GM23338 (cell line): Measurements from ENCODE around the gene KRTAP10-9. TPM values are rescaled to one million over a fixed set of nuclear protein-coding genes. Genes with fewer than 3 reads are reported as not detected.

Experiments
- ATAC-seq: fragments of 200-7000 bp; cut with Tn5 transposase; 3 replicates; pipeline ENCODE4 v1.9.1; 2020
- DNase-seq: peaks from one replicate; pipeline ENCODE4 v3.0.0-alpha.2; 2015; ENCODE audit warnings: low spot score
- H2AFZ ChIP-seq: fragments of 200-600 bp; sonication (generic); 2 replicates; pipeline ENCODE4 v1.8.0; 2016; ENCODE audit warnings: antibody characterized with exemption, mild to moderate bottlenecking, moderate library complexity
- H3F3A ChIP-seq: fragments of 200-600 bp; sonication (generic); replicated peaks from 2 replicates; pipeline ENCODE4 v1.8.0; 2017; ENCODE audit warnings: antibody characterized with exemption, mixed run types, low read depth
- H3K27ac ChIP-seq: fragments of 200-600 bp; sonication (generic); 2 replicates; pipeline ENCODE4 v1.6.1; 2016; ENCODE audit warnings: low read depth
- H3K27me3 ChIP-seq: fragments of 200-600 bp; sonication (generic); 2 replicates; pipeline ENCODE4 v1.8.0; 2016; ENCODE audit warnings: mild to moderate bottlenecking, mixed run types, moderate library complexity; ENCODE audit not compliant: insufficient read depth
- H3K36me3 ChIP-seq: fragments of 200-600 bp; sonication (generic); 2 replicates; pipeline ENCODE4 v1.8.0; 2016; ENCODE audit warnings: mild to moderate bottlenecking; ENCODE audit not compliant: insufficient read depth
- H3K4me1 ChIP-seq: fragments of 200-600 bp; sonication (generic); 2 replicates; pipeline ENCODE4 v1.8.0; 2016; ENCODE audit warnings: mild to moderate bottlenecking, moderate library complexity; ENCODE audit not compliant: insufficient read depth
- H3K4me2 ChIP-seq: fragments of 200-600 bp; sonication (generic); 2 replicates; pipeline ENCODE4 v1.7.1; 2017; ENCODE audit warnings: mixed run types
- H3K4me3 ChIP-seq: fragments of 200-600 bp; sonication (generic); 2 replicates; pipeline ENCODE4 v1.6.1; 2016; ENCODE audit warnings: mixed run types
- H3K79me2 ChIP-seq: fragments of 200-600 bp; sonication (generic); replicated peaks from 2 replicates; pipeline ENCODE4 v1.8.0; 2017; ENCODE audit warnings: mild to moderate bottlenecking; ENCODE audit not compliant: insufficient read depth
- H3K9me2 ChIP-seq: fragments of 200-600 bp; sonication (generic); 2 replicates; pipeline ENCODE4 v1.8.0; 2017; ENCODE audit not compliant: insufficient read depth
- H4K20me1 ChIP-seq: fragments of 200-600 bp; sonication (generic); replicated peaks from 2 replicates; pipeline ENCODE4 v1.8.0; 2017; ENCODE audit warnings: mild to moderate bottlenecking; ENCODE audit not compliant: insufficient read depth
- H3K27ac Mint-ChIP-seq: 2 replicates; pipeline ENCODE4 v1.8.0; 2020; ENCODE audit warnings: inconsistent platforms, mild to moderate bottlenecking, moderate library complexity, mixed read lengths
- H3K27me3 Mint-ChIP-seq: 3 replicates; pipeline ENCODE4 v1.8.0; 2022; ENCODE audit warnings: low read depth, mild to moderate bottlenecking, moderate library complexity, mixed read lengths, inconsistent platforms; ENCODE audit not compliant: insufficient read depth, poor library complexity
- H3K36me3 Mint-ChIP-seq: 3 replicates; pipeline ENCODE4 v1.8.0; 2021; ENCODE audit warnings: low read depth, mild to moderate bottlenecking, inconsistent platforms, moderate library complexity, mixed read lengths
- H3K4me1 Mint-ChIP-seq: 3 replicates; pipeline ENCODE4 v1.8.0; 2020; ENCODE audit warnings: mild to moderate bottlenecking, inconsistent platforms, mixed read lengths
- H3K4me3 Mint-ChIP-seq: 3 replicates; pipeline ENCODE4 v1.8.0; 2021; ENCODE audit warnings: moderate library complexity, mild to moderate bottlenecking, inconsistent platforms, mixed read lengths
- H3K9me3 Mint-ChIP-seq: 3 replicates; pipeline ENCODE4 v1.8.0; 2020; ENCODE audit warnings: moderate library complexity, mild to moderate bottlenecking, inconsistent platforms, mixed read lengths
- CREB1 ChIP-seq: fragments of 250-450 bp; sonication (Bioruptor Pico); IDR thresholded peaks from 2 replicates; pipeline ENCODE4 v1.5.0; 2020; ENCODE audit warnings: low read depth, mild to moderate bottlenecking, moderate library complexity
- CTCF ChIP-seq, 2 experiments: fragments of 200-600 bp in 1 of 2; sonication (generic) in 1 of 2; conservative IDR thresholded peaks; 2 replicates each; pipeline versions ENCODE4 v1.5.1 to v1.6.1; 2016 to 2017; ENCODE audit warnings: antibody characterized with exemption in 2 of 2, low read depth in 2 of 2, mild to moderate bottlenecking in 2 of 2, moderate library complexity in 1 of 2
- EZH2phosphoT487 ChIP-seq: fragments of 200-600 bp; sonication (generic); IDR thresholded peaks from one replicate; pipeline ENCODE4 v1.8.1; 2018; ENCODE audit warnings: antibody characterized with exemption; ENCODE audit not compliant: unreplicated experiment
- STAT1 ChIP-seq: IDR thresholded peaks from one replicate; pipeline ENCODE4 v1.6.1; 2016; ENCODE audit warnings: antibody characterized with exemption; ENCODE audit not compliant: unreplicated experiment
- ZNF331 ChIP-seq: fragments of 250-450 bp; sonication (Bioruptor Pico); IDR thresholded peaks from 2 replicates; pipeline ENCODE4 v1.5.0; 2020; ENCODE audit warnings: low read depth, mild to moderate bottlenecking, moderate library complexity
- polyA plus RNA-seq: library from polyadenylated mRNA; unstranded; fragments of >200 nt; fragmentation: Nextera tagmentation; extraction: Ambion mirVana; gene quantifications from 2 replicates; pipeline ENCODE4 v1.2.1, GENCODE V29; 2016
- total RNA-seq: library from RNA; depleted of rRNA; stranded (reverse); fragments of >200 nt; shearing (Covaris generic); gene quantifications from 2 replicates; pipeline ENCODE4 v1.2.3, GENCODE V29; 2014
- TF ChIP-seq, protein P1 (sequence below): fragments of 250-450 bp; sonication (Bioruptor Pico); IDR thresholded peaks from 2 replicates; pipeline ENCODE4 v1.5.0; 2020; ENCODE audit warnings: mild to moderate bottlenecking, moderate library complexity

KRTAP10-9 gene
- total and polyA plus RNA-seq, 2 experiments from 2014 or later: not detected

- H3K4me2 ChIP-seq: no peak overlapping the region
- H3K27ac ChIP-seq: no peak overlapping the region
- no peaks in the 10 kb centered on the region for H3K79me2 ChIP-seq
- no peak overlapping the region for H3K4me3 ChIP-seq
- H2AFZ ChIP-seq: no peak overlapping the region
- peaks cover 9% of the 10 kb centered on the region; the same call in 2 of the 3 replicates for H3K36me3 Mint-ChIP-seq
- no peaks in the 10 kb centered on the region for H3K36me3 ChIP-seq
- no peaks in the 10 kb centered on the region; the same call in 1 of the 3 replicates for H3K4me1 Mint-ChIP-seq
- 0 out of 2 replicates have a peak, but pooled peaks cover 1% of the 10 kb centered on the region for H3K4me1 ChIP-seq
- H4K20me1 ChIP-seq: no peaks in the 10 kb centered on the region
- H3K4me3 Mint-ChIP-seq: no peak overlapping the region
- DNase-seq (peak; percentile 47), ATAC-seq (peak; percentile 32; the same call in 2 of the 3 replicates)
- H3K27me3 Mint-ChIP-seq: peaks cover 14% of the 10 kb centered on the region
- H3K9me2 ChIP-seq: no peaks in the 10 kb centered on the region
- H3K9me3 Mint-ChIP-seq: peaks cover 18% of the 10 kb centered on the region
- no peaks in the 10 kb centered on the region for H3K27me3 ChIP-seq
- TF ChIP-seq EZH2phosphoT487 (no peak), ZNF331 (no peak), STAT1 (no peak), CREB1 (no peak), CTCF (conservative IDR thresholded peaks at IDR 0.05; ENCODE audit: low read depth in 2 of 2) (no peak)
- TF ChIP-seq, protein P1, sequence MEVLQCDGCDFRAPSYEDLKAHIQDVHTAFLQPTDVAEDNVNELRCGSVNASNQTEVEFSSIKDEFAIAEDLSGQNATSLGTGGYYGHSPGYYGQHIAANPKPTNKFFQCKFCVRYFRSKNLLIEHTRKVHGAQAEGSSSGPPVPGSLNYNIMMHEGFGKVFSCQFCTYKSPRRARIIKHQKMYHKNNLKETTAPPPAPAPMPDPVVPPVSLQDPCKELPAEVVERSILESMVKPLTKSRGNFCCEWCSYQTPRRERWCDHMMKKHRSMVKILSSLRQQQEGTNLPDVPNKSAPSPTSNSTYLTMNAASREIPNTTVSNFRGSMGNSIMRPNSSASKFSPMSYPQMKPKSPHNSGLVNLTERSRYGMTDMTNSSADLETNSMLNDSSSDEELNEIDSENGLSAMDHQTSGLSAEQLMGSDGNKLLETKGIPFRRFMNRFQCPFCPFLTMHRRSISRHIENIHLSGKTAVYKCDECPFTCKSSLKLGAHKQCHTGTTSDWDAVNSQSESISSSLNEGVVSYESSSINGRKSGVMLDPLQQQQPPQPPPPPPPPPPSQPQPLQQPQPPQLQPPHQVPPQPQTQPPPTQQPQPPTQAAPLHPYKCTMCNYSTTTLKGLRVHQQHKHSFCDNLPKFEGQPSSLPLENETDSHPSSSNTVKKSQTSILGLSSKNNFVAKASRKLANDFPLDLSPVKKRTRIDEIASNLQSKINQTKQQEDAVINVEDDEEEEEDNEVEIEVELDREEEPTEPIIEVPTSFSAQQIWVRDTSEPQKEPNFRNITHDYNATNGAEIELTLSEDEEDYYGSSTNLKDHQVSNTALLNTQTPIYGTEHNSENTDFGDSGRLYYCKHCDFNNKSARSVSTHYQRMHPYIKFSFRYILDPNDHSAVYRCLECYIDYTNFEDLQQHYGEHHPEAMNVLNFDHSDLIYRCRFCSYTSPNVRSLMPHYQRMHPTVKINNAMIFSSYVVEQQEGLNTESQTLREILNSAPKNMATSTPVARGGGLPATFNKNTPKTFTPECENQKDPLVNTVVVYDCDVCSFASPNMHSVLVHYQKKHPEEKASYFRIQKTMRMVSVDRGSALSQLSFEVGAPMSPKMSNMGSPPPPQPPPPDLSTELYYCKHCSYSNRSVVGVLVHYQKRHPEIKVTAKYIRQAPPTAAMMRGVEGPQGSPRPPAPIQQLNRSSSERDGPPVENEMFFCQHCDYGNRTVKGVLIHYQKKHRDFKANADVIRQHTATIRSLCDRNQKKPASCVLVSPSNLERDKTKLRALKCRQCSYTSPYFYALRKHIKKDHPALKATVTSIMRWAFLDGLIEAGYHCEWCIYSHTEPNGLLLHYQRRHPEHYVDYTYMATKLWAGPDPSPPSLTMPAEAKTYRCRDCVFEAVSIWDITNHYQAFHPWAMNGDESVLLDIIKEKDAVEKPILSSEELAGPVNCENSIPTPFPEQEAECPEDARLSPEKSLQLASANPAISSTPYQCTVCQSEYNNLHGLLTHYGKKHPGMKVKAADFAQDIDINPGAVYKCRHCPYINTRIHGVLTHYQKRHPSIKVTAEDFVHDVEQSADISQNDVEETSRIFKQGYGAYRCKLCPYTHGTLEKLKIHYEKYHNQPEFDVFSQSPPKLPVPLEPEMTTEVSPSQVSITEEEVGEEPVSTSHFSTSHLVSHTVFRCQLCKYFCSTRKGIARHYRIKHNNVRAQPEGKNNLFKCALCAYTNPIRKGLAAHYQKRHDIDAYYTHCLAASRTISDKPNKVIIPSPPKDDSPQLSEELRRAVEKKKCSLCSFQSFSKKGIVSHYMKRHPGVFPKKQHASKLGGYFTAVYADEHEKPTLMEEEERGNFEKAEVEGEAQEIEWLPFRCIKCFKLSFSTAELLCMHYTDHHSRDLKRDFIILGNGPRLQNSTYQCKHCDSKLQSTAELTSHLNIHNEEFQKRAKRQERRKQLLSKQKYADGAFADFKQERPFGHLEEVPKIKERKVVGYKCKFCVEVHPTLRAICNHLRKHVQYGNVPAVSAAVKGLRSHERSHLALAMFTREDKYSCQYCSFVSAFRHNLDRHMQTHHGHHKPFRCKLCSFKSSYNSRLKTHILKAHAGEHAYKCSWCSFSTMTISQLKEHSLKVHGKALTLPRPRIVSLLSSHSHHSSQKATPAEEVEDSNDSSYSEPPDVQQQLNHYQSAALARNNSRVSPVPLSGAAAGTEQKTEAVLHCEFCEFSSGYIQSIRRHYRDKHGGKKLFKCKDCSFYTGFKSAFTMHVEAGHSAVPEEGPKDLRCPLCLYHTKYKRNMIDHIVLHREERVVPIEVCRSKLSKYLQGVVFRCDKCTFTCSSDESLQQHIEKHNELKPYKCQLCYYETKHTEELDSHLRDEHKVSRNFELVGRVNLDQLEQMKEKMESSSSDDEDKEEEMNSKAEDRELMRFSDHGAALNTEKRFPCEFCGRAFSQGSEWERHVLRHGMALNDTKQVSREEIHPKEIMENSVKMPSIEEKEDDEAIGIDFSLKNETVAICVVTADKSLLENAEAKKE (CRISPR knock-in tag): no peak
- H3K27ac Mint-ChIP-seq: no peak overlapping the region
- H3F3A ChIP-seq: no peaks in the 10 kb centered on the region
Measured at GRCh38 chr21:44653123-44653522, 26.2 kb downstream of the KRTAP10-9 start.
